GM21825 (cell line): ENCODE data around the gene WDR62.
A peak's percentile ranks its signal among the peaks of the same experiment; 100 is the strongest.

ENCODE experiments used
- ATAC-seq: cut with Tn5 transposase; IDR thresholded peaks from one replicate; pipeline ENCODE4 v1.9.1; 2021; ENCODE audit warnings: mild to moderate bottlenecking, moderate library complexity; ENCODE audit not compliant: unreplicated experiment

The WDR62 gene

DNA sequence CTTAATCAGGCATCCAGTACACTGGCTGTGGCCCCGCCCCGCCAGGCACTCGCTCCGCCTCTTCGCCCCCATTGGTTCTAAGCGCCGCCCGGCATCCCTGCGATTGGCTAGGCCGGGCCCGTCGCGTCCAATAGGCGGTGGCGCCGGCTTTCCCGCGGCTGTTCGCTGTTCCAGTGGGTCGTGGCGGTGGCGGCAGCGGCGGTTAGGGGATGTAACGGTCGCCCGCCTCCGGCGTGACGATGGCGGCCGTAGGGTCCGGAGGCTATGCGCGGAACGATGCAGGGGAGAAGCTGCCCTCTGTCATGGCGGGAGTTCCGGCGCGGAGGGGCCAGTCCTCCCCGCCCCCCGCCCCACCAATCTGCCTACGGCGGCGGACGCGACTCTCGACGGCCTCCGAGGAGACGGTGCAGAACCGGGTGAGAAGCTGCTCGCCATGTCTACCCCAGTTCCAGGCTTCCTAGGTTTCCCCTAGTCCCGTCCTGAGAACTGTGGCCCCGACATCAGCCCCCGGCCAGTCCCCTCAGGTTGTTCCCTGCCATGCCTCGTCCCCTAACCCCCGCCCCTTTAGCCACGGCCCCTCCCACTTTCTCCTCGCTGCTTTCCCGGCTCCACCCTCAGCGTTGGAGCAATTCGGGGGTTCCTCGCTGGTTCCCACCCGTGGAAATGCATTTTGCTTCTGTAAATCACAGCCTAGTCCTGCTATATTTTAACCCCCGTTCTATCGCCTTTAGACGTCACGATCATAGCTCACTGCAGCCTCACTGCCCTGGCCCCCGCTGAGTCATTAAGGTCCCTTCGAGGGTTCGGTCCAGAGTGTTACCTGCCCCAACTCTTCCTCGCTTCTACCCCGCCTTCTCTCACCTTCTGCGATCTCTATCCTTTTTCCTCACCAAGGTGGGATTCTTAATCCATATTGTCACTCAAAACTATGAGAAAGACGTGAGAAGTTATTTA lies at the start of gene WDR62:
TSS of gene WDR62 (plus strand) at position 165 of the 954 bp plus-strand sequence. CDS start at position 240, 75 bp downstream.
- peak; percentile 63 for ATAC-seq

DNA sequence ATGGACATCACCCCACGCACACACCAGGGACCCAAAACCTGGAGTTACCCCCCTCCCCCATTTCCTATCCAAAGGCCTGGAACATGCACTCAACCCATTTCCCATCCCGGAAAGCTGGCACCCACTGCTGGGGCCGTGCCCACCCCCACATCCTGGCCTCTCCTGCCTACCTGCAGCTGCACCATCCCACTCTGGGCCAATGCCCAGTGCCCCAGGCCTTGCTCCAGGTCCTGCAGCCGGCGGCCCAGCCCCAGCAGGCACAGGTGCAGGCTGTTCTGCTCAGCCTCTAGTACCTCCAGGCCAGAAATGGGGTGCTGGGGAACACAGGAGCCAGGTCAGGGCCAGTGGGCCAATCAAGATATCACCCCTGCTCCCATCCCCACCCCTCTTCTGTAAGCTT lies 47.7 kb upstream of the WDR62 start:
- ATAC-seq, result no peak

DNA sequence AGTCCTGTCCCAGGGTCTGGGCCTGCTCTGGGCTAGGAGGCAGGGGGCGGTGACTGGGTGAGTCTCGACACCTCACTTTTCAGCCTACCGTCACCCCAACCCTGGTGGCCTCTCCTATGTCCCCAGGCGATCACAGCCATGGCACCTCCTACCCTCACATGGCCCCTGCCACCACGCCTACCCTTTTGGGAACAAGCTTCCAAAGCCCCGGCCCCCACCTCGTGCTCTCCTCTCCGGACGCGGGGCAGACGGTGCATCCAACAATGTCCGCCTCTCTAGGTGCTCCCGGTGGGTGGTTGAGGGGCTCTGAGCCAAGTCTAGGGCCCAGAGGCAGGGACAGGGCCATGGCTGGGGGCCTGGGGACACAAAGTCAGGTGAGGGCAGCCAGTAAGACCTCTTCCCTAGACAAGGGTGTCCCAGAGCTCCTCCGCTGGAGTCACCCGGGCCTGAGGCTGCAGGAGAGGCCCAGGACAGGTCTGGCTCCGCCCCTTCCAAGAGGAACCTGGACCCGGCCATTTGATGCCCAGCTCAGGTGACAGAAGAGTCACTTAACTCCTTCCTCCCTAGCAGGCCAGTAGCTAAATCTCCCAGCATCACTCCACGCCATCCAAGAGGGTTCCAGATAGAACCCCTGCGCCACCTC lies 46.2 kb upstream of the WDR62 start, which contains the start of gene SYNE4:
TSS of gene SYNE4 (minus strand) at position 478 of the 643 bp plus-strand sequence. CDS start at position 346, 132 bp downstream.
- no peak for ATAC-seq

DNA sequence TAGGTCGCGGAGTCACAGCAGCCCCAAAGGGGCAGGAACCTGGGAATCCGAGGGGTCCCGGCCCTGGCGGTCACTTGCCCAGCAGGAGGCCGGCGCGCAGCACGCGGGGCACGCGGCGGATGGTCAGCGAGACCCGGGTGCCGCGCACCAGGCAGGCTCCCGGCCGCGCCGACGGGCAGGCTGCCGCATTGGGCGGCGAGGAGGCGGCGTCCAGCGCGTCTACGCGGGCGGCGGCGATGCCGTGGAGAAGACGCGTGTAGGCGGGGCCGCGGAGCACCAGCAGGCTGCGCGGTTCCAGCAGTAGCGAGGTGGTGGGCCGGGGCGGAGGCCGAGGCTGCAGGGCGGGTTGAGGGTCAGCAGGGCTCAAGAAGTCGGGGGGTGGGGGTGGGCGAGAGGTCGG lies 45.5 kb upstream of the WDR62 start:
- ATAC-seq, result no peak

DNA sequence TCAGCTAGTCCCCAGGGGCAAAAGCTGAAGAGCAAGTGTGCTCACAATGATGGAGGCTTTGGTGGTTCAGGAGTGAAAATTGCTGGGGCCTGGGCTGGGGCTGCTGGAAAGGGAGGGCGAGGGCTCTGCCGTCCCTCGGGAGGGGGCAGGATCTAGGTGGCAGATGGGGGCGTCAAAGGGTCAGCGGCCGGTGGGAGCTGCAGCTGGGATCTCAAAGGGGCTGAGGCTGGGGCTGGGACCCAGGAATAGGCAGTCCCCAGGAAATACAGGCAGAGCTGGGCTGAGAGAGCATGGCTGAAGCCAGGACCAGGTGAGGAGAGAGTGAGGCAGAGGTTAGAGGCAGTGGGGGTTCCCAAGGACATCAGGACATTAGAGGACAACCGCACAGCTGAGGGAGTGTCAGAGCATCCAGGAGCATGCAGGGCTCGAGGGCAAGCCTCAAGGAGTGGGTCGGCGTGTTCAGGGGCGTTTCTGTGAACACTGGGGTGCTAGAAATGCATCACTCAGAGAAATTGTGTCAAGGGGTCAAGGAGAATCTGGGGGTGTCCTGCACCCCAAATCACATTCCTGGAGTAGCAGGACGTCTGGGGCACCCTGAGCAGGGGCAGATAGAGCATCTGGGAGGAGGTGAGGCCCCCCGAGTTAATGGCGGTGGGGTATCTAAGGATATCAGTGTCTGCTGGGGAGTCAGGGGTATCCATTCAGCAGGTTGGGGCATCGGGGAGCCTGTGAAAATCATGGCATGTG lies 44.9 kb upstream of the WDR62 start:
- no peak for ATAC-seq

DNA sequence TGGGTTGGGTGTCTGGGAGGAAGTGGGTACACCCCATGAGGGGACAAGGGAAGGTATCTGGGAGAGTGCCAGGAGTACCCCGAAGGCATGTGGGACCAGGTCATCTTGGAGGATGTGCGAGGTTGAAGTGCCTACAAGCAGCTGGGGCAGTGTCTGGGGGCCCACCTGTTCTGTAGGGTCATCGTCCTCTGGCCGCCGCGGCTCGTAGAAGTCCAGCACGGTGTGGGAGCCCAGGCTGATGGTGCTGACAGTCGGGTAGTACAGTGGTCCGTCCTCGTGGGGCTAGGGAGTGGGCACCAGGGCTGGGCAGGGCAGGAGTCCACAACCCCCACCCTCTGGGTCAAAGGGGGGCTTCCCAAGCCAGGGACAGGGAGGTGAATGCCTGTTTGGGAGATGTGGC lies 44.3 kb upstream of the WDR62 start:
- no peak for ATAC-seq

DNA sequence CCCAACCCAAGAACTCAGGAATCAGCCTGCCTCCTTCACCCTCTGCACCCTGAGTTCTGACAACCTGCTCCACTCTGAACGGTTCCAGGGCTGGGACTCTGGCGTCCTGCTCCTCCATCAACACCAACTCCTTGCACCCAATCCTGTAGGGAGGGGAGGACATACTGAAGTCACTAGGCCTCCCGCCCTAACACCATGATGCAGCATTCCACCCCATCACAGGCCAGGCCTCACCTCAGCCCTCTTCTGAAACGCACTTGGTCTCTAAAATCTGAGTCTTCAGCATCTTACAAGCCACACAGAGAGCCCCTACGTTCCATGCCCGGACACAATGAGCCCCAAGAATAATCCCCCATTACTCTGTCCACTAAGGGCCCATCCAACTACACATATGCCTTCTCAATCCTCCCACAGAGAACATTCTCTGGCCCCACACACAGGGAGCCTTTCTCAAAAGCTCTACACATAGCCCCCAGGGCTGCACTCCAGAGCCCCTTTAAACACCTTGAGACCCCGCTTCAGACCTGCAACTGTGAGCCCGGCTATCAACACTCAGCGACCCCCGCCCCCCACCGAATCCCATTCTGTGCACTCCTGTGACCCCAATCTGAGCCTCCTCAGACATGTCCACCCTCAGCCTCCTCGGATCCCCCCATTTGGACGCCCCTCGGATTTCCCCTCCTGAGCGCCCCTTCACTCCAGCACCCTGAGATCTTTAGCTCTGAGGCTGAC lies 41.3 kb upstream of the WDR62 start:
- no peak for ATAC-seq

DNA sequence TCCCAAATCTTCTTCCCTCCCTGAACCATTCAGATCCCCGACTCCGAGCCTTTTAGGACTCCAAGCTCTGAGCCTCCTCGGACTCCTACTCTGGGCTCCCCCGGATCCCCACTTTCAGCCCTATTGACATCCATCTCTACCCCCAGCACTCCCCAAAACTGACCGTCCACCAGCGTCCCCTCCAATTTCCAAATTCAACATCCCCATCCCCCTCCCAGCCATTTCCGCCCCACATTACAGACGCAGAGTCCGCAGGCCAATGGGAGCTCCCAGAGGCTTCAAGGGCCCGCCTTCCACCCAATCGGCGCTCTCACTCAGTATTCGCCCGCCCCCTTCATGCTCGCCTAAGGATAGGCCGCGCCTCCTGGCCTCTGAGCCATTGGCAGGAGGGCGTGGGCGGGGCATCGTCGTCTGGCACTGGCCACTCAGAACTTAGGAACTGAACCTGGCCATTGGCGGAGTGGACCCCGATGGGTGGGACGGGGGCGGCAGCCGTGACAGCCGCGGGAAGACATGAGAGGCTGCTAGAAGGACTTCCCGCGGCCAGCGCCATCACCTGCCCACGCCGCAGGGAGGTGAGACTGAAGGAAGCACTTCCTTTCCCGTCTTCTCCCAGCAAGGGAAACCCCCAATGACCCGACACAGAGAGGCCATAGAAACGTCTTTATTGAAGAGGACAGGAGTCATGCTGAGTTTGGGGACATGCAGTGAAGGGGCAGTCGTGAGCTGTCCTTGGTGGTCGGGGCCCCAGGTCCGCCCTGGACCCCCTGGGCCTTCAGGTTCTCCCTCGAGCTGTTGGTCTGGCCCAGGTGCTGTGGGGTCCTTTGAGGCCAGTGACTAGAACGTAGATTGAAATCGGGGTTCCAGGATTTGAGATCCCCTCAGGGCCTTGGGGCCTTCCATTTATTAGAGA lies 40.4 kb upstream of the WDR62 start, which contains the start of gene ALKBH6:
TSS of gene ALKBH6 (minus strand) at position 202 of the 913 bp plus-strand sequence. CDS start 816 bp downstream, outside the sequence.
- peak; percentile 89 for ATAC-seq

DNA sequence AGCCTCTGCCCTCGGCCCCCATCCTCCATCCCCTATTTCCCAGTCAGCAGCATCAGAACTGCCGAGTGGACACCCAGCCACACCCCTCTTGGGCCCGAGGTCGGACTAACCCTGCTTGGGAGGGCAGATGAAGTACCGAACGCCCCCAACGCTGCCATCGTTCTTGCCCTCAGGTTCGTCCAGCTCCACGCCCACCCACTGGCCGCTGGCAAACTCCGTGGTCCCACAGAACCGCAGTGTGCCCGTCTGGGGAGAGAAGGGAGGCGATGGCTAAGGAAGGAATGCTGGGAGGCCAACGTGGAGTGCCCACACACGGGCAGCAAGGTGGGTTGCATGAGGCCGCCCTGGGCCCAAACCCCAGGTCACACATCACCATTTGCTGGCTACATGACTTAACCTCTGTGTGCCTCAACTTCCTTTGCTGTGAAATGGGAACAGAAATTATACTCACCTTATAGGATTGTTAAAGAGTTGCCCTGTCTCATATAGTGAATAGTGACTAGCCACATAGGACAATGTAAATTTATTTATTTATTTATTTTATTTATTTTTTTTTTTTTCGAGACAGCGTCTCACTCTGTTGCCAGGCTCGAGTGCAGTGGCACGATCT lies 35.5 kb upstream of the WDR62 start:
- no peak for ATAC-seq

DNA sequence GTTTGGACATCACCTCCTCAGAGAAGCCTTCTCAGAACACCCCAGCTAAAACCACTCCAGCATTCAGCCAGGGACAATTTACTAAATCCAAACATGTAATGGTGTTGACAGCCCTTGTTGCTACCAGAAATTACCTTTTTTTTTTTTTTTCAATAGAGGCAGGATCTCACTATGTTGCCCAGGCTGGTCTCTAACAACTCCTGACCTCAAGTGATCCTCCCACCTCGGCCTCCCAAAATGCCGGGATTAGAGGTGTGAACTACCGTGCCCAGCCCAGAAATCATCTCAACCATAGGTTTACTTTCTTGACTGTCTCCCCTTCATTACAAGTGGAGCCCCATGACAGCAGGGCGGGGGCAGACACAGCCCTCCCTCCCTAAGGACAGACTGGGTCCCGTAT lies 31.3 kb upstream of the WDR62 start:
- no peak for ATAC-seq

DNA sequence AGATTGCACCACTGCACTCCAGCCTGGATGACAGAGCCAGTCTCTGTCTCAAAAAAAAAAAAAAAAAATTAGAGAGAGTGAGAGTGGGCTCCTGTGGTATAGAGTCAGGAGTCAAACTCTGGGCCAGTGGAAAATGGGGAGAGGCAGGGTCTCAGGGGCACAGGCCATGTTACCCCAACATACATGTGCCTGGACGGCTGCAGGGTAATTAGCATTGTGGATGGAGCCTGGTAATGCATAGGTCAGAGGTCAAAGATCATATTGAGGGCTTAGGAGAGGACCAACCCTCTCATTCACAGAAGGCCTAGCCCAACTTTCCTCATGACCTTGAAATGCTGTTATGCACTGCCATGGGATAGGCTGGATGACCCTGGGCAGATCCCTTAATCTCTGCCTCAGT lies 29.2 kb upstream of the WDR62 start:
- no peak for ATAC-seq

DNA sequence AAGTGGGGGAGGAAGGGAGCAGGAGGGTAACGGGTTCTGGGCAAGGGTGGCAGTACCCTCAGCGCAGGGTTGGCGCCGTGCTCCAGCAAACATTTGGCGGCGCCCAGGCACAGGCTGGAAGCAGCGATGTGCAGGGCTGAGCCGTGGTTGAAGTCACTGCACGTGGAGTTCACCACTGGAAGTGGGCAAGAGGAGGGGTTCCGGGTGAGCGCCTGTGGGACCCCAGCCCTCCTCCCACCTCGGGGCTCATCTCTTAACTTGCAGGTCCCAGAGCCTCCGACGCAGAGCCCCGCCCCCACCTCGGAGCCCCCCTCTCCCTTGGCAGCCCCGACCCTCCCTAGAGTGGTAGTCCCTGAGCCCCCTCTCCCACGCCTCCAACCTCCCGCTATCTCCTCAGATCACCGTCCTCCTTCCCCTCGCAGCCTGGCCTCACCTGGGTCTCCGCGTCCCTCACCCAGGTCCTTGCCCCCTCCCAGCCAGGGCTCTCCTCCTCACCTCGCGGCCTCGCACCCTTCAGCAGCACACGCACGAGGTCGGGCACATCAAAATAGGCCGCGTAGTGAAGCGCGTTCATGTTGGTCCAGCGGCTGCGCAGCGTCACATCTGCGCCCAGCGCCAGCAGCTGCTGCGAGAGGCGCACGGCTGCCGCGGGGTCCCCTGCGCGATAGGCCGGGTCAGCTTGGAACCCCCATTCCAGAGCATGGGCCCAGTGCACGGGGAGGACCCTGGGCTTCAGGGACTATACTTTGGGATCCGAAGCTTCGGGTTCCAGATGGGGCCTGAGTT lies 28.4 kb upstream of the WDR62 start:
- no peak for ATAC-seq

DNA sequence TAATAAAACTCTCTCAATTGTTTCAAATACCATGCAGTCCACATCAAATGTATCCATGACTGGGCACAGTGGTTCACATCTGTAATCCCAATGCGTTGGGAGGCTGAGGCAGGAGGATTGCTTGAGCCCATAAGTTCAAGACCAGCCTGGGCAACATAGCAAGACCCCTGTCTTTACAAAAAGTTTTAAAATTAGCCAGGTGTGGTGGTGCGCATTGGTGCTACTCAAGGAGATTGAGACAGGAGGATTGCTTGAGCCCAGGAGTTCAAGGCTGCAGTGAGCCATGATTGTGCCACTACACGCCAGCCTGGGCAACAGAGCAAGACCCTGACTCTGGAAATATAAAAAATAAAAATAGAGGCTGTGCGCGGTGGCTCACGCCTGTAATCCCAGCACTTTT lies 27.0 kb upstream of the WDR62 start:
- ATAC-seq, result no peak

DNA sequence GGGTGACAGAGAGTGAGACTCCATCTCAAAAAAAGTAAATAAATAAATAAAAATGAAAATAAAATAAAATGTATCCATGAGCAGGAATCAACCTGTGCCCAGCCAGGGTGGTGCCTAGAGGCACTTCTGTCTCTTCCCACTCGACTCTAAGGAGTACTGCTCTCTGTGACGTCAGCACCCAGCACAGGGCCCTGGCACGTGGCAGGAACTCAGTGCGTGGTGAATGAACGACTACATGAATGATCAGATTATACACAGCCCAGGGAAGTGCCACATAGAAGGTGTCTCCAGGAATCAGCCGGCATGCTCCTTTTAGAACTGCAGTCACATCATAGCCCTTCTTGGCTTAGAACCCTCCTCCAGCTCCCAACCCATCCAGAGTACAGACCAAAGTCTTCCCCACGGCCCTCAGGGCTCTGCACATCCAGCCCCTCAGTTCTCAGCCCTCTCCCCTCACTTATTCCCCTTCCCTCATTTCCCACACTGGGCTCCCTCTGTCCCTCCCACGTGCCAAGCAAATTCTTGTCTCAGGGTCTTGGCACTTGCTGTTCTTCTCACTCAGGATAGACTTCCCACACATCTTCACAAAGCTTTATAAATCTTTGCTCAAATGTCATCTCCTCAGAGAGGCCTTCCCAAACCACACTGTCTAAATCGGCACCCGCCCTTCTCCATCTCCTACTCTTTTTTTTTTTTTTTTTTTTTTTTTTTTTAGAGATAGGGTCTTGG lies 26.2 kb upstream of the WDR62 start:
- ATAC-seq, result no peak

DNA sequence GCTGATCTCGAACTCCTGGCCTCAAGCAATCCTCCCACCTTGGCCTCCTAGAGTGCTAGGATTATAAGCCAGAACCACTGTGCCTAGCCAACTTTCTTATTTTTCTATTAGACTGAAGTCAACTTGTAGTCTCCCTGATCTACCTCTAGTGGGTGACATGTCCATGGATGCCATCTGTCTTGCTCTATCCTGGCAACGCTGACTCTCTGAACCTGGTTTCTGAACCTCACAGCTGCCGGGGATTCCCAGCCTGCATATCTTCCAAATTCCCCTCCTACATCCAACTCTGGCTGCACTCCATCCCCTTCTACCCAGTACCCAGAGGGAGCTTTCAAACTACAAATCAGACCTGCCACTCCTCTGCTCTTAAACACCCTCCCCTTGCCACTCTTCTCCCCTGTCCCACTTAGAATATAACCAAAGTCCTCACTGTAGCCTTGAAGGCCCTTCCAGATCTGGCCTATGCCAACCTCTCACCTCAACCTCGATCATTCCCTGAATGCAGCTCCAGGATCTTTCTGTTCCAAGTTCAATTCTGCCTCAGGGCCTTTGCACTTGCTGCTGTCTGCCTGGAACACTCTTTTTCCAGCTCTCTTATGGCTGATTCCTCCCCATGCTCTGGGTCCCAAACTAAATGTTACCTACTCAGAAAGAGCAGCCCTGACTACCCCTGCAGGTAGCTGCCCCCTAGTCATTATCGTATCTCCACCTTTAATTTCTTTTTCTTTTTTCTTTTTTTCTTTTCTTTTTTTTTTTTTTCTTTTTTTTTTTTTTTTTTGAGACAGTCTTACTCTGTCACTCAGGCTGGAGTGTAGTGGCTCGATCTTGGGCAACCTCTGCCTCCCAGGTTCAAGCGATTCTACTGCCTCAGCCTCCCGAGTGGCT lies 24.2 kb upstream of the WDR62 start:
- no peak for ATAC-seq

DNA sequence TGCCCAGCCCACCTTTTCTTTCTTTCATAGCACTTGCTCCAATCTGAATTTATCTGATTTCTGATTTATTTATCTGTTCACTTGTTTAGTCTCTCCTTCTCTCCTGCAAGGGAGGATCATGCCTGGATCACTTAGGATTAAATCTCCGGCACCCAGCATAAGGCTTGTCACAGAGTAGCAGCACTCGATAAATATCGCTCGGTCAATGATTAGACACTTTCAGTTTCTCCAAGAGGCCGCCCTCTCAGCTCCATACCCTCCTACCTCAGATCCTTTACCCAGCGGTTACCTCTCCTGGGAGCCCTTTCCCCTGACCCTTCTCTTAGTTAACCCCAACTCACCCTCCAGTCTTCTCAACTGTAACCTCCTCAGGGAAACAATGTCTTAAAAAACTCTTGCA lies 23.4 kb upstream of the WDR62 start:
- ATAC-seq, result no peak
